Loucy (cell line): ENCODE measurements around the gene TREML1.

Experiments
- EZH2phosphoT487 ChIP-seq: fragments of 200-600 bp; IDR thresholded peaks from 2 replicates; pipeline ENCODE4 v1.6.1; 2018; ENCODE audit warnings: antibody characterized with exemption, mild to moderate bottlenecking, moderate library complexity, borderline replicate concordance
- TF ChIP-seq, protein P1 (sequence below): fragments of 200-600 bp; sonication (generic); conservative IDR thresholded peaks from 2 replicates; pipeline ENCODE4 v1.5.1; 2014; ENCODE audit warnings: mild to moderate bottlenecking, antibody characterized with exemption, low read length

DNA sequence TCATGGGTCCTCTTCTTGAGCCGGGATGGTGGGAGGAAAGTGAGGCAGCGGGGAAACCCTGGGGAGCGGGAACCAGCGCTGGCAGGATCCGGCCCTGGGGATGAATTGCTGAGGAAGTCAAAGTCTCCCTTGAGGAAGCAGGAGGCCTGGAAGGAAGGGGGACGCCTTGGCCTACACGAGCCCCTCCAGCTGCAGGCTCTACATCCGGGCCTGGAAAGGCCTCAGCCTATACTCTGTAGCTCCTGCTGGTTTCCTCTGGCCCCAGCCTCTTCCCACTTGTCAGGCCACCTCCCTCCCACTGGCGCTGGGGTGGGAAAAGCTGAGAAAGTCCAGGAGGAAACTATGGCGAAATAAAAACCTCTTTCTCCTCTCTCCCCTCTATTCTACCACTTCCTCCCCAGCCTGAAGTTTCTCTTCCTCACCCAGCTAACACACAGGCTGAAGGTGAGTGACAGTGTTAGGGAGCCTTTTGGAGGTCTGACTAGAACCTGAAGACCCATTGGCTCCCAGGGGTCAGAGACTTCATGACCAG, 31.9 kb upstream of the TREML1 start:
- TF ChIP-seq, protein P1, sequence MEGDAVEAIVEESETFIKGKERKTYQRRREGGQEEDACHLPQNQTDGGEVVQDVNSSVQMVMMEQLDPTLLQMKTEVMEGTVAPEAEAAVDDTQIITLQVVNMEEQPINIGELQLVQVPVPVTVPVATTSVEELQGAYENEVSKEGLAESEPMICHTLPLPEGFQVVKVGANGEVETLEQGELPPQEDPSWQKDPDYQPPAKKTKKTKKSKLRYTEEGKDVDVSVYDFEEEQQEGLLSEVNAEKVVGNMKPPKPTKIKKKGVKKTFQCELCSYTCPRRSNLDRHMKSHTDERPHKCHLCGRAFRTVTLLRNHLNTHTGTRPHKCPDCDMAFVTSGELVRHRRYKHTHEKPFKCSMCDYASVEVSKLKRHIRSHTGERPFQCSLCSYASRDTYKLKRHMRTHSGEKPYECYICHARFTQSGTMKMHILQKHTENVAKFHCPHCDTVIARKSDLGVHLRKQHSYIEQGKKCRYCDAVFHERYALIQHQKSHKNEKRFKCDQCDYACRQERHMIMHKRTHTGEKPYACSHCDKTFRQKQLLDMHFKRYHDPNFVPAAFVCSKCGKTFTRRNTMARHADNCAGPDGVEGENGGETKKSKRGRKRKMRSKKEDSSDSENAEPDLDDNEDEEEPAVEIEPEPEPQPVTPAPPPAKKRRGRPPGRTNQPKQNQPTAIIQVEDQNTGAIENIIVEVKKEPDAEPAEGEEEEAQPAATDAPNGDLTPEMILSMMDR, result no peak
- TF ChIP-seq EZH2phosphoT487, result no peak
